HG03103 (cell line): Measurements from ENCODE around the gene SERPINE2.

Source experiments
- ATAC-seq: cut with Tn5 transposase; IDR thresholded peaks from one replicate; pipeline ENCODE4 v1.9.1; 2021; ENCODE audit warnings: low read depth; ENCODE audit not compliant: unreplicated experiment

SERPINE2 gene

GRCh38 chr2:224055101-224055500 is 16.0 kb upstream of the SERPINE2 start:
- ATAC-seq = no peak

- no peak for ATAC-seq
Measured at GRCh38 chr2:224046752-224047151, 7.7 kb upstream of the SERPINE2 start.

- ATAC-seq = no peak
Measured at GRCh38 chr2:224042191-224042696, 3.2 kb upstream of the SERPINE2 start.

GRCh38 chr2:224041554-224041953 is 2.5 kb upstream of the SERPINE2 start:
- ATAC-seq = no peak

GRCh38 chr2:224040753-224041152 is 1.7 kb upstream of the SERPINE2 start:
- no peak for ATAC-seq

- peak; percentile 8 for ATAC-seq
Measured at GRCh38 chr2:224039770-224040440, 819 bp upstream of the SERPINE2 start.

GRCh38 chr2:224038830-224039079 is 331 bp downstream of the SERPINE2 start:
- ATAC-seq = no peak

- ATAC-seq = peak; percentile 49
Measured at GRCh38 chr2:224038049-224038829, 847 bp downstream of the SERPINE2 start.

- no peak for ATAC-seq
Measured at GRCh38 chr2:224036731-224037361, 2.2 kb downstream of the SERPINE2 start.

- ATAC-seq = no peak
Measured at GRCh38 chr2:224034017-224034416, 5.1 kb downstream of the SERPINE2 start.

- ATAC-seq = no peak
Measured at GRCh38 chr2:224033601-224034000, 5.5 kb downstream of the SERPINE2 start.

- ATAC-seq = no peak
Measured at GRCh38 chr2:224032283-224032682, 6.8 kb downstream of the SERPINE2 start.

GRCh38 chr2:224031358-224031970 is 7.6 kb downstream of the SERPINE2 start:
- ATAC-seq = no peak

GRCh38 chr2:224030786-224031185 is 8.3 kb downstream of the SERPINE2 start:
- no peak for ATAC-seq

- ATAC-seq = no peak
Measured at GRCh38 chr2:224029876-224030275, 9.2 kb downstream of the SERPINE2 start.

GRCh38 chr2:224027931-224028330 is 11.2 kb downstream of the SERPINE2 start:
- ATAC-seq = no peak

GRCh38 chr2:224027070-224027469 is 12.0 kb downstream of the SERPINE2 start:
- ATAC-seq = no peak

- ATAC-seq = peak; percentile 94
Measured at GRCh38 chr2:224025874-224026273, 13.2 kb downstream of the SERPINE2 start.

- no peak for ATAC-seq
Measured at GRCh38 chr2:224024270-224024669, 14.8 kb downstream of the SERPINE2 start.

- ATAC-seq = no peak
Measured at GRCh38 chr2:224023188-224023587, 15.9 kb downstream of the SERPINE2 start.

- no peak for ATAC-seq
Measured at GRCh38 chr2:224022486-224022885, 16.6 kb downstream of the SERPINE2 start.
